ENCODE data around the gene DPP6. TPM values are rescaled to one million over a fixed set of nuclear protein-coding genes. Genes with fewer than 3 reads are reported as not detected.
A peak's percentile ranks its signal among the peaks of the same experiment; 100 is the strongest.

DPP6 gene
- total RNA-seq, 1 donor from 2014 or later, result 0.39 TPM

DNA sequence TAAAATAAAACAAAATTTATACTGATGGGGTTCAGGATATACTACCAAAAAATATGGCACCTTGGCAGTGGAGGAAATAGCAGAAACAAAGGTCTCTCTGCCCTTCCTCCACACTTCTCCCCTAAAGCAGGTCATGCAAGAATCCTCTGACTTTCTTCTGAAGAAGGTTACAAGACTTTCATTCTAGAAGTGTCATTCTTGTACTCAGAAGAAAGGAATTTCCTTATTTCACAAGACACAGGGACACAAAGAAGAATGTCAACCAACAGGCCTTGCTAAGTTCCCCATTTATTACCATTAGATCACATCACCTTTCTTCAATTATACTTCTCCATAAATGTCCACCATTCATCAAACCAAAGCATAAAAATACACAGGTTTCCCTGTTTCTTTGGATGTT is 480.6 kb downstream of the DPP6 start:
- TF ChIP-seq, protein P1, sequence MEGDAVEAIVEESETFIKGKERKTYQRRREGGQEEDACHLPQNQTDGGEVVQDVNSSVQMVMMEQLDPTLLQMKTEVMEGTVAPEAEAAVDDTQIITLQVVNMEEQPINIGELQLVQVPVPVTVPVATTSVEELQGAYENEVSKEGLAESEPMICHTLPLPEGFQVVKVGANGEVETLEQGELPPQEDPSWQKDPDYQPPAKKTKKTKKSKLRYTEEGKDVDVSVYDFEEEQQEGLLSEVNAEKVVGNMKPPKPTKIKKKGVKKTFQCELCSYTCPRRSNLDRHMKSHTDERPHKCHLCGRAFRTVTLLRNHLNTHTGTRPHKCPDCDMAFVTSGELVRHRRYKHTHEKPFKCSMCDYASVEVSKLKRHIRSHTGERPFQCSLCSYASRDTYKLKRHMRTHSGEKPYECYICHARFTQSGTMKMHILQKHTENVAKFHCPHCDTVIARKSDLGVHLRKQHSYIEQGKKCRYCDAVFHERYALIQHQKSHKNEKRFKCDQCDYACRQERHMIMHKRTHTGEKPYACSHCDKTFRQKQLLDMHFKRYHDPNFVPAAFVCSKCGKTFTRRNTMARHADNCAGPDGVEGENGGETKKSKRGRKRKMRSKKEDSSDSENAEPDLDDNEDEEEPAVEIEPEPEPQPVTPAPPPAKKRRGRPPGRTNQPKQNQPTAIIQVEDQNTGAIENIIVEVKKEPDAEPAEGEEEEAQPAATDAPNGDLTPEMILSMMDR (IDR thresholded peaks at IDR 0.05), result no peak
- no peak for TF ChIP-seq EZH2phosphoT487 (IDR thresholded peaks at IDR 0.05)
- TF ChIP-seq EZH2 (IDR thresholded peaks at IDR 0.05), result no peak
- H2AFZ ChIP-seq (replicated peaks), result no peak overlapping the region
- no peak for DNase-seq (ENCODE audit: low spot score)
- H3F3A ChIP-seq (ENCODE audit: low read depth), result no peaks in the 10 kb centered on the region
- H3K79me2 ChIP-seq (ENCODE audit: low read depth), result no peaks in the 10 kb centered on the region
- Mint-ChIP-seq H3K9me3 (peaks cover 7% of the 10 kb centered on the region), H3K36me3 (no peaks in the 10 kb centered on the region), H3K27me3 (ENCODE audit: insufficient read depth, low read depth) (no peaks in the 10 kb centered on the region), H3K4me1 (no peaks in the 10 kb centered on the region), H3K27ac (no peak overlapping the region), H3K4me3 (no peak overlapping the region)
- H3K27ac ChIP-seq, result no peak overlapping the region
- no peaks in the 10 kb centered on the region for H3K9me3 ChIP-seq (ENCODE audit: low read depth)
- H3K36me3 ChIP-seq, result no peaks in the 10 kb centered on the region
- H3K27me3 ChIP-seq, result no peaks in the 10 kb centered on the region
- H3K4me3 ChIP-seq, result no peak overlapping the region
- no peak overlapping the region for H3K9ac ChIP-seq
- no peaks in the 10 kb centered on the region for H3K4me1 ChIP-seq
- H4K20me1 ChIP-seq (ENCODE audit: low read depth), result no peaks in the 10 kb centered on the region
- no peak overlapping the region for H3K4me2 ChIP-seq

DNA sequence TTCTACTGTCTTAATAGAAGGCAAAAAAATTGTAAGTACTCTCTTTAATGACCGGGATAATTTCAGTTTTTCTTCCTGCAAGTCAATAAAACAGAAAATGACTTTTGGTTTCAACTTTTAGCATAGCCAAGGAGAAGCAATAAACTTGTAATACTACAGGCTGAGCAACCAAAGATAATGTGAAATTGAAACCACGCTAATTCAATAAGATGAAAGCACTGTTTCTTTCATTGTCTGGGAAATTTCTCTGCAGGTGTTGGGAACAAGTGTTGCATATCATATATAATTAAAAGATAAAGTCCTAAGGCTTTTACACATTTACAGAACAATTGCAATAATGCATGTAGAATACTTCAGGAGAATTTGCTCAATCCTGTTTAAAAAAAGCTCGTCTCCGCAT is 488.4 kb downstream of the DPP6 start:
- H3K79me2 ChIP-seq (ENCODE audit: low read depth), result no peaks in the 10 kb centered on the region
- no peak overlapping the region for H3K9ac ChIP-seq
- H2AFZ ChIP-seq (replicated peaks), result no peak overlapping the region
- no peaks in the 10 kb centered on the region for H3K36me3 ChIP-seq
- no peak overlapping the region for H3K27ac ChIP-seq
- no peaks in the 10 kb centered on the region for H3K27me3 ChIP-seq
- H3K4me3 Mint-ChIP-seq, result no peak overlapping the region
- no peaks in the 10 kb centered on the region for H4K20me1 ChIP-seq (ENCODE audit: low read depth)
- H3F3A ChIP-seq (ENCODE audit: low read depth), result no peaks in the 10 kb centered on the region
- H3K4me1 Mint-ChIP-seq, result no peaks in the 10 kb centered on the region
- TF ChIP-seq EZH2phosphoT487 (IDR thresholded peaks at IDR 0.05) (no peak), EZH2 (IDR thresholded peaks at IDR 0.05) (no peak)
- TF ChIP-seq, protein P1 (IDR thresholded peaks at IDR 0.05), result no peak
- H3K36me3 Mint-ChIP-seq, result no peaks in the 10 kb centered on the region
- H3K9me3 ChIP-seq (ENCODE audit: low read depth), result no peaks in the 10 kb centered on the region
- no peaks in the 10 kb centered on the region for H3K27me3 Mint-ChIP-seq (ENCODE audit: insufficient read depth, low read depth)
- H3K4me1 ChIP-seq, result no peaks in the 10 kb centered on the region
- no peak overlapping the region for H3K4me3 ChIP-seq
- no peak for DNase-seq (ENCODE audit: low spot score)
- H3K4me2 ChIP-seq, result no peak overlapping the region
- no peaks in the 10 kb centered on the region for H3K9me3 Mint-ChIP-seq
- no peak overlapping the region for H3K27ac Mint-ChIP-seq

DNA sequence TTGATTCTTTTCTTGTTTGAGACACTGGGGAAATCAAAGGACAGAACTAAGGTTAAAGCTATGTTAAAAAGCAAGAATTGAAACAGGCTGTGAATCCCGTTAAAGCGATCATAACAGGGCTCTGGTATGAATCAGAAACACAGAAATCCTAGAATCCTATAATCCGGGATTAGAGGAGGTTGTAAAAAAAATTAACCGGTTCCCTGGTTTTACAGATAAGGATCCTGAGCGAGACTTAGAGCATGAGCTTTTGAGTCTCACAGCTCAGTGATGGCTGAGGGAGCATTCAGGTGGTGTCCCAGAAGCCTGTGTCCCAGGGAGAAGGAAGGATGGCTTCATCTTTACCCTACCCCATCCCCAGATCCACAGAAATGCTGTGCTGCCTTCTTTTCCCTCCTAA is 489.4 kb downstream of the DPP6 start:
- Histone ChIP-seq H2AFZ (replicated peaks) (no peak overlapping the region), H3K4me2 (no peak overlapping the region), H3K27me3 (no peaks in the 10 kb centered on the region), H3F3A (ENCODE audit: low read depth) (no peaks in the 10 kb centered on the region), H3K36me3 (no peaks in the 10 kb centered on the region), H3K79me2 (ENCODE audit: low read depth) (no peaks in the 10 kb centered on the region), H3K9me3 (ENCODE audit: low read depth) (no peaks in the 10 kb centered on the region), H3K27ac (no peak overlapping the region), H3K4me3 (no peak overlapping the region), H3K4me1 (no peaks in the 10 kb centered on the region), H3K9ac (no peak overlapping the region), H4K20me1 (ENCODE audit: low read depth) (no peaks in the 10 kb centered on the region)
- TF ChIP-seq, protein P1 (IDR thresholded peaks at IDR 0.05), result no peak
- TF ChIP-seq EZH2phosphoT487 (IDR thresholded peaks at IDR 0.05) (no peak), EZH2 (IDR thresholded peaks at IDR 0.05) (no peak)
- Mint-ChIP-seq H3K9me3 (no peaks in the 10 kb centered on the region), H3K4me1 (no peaks in the 10 kb centered on the region), H3K4me3 (no peak overlapping the region), H3K36me3 (no peaks in the 10 kb centered on the region), H3K27ac (no peak overlapping the region), H3K27me3 (ENCODE audit: insufficient read depth, low read depth) (no peaks in the 10 kb centered on the region)
- DNase-seq (ENCODE audit: low spot score), result peak; percentile 8

All from neural progenitor cell (in vitro differentiated cells).